Suprapubic skin (tissue), 4 donors: Measurements from ENCODE around the gene MAP7D1.

ENCODE experiments used
- EP300 ChIP-seq: sonication (generic); formaldehyde crosslinking; IDR thresholded peaks from one replicate; pipeline ENCODE4 v1.6.1; 2017; ENCODE audit warnings: antibody characterized with exemption
- POLR2A ChIP-seq, 2 donors: fragments of 450-650 bp; IDR thresholded peaks; one replicate each; pipeline ENCODE4 v1.6.1; 2017; ENCODE audit warnings: antibody characterized with exemption in 2 of 2, mild to moderate bottlenecking in 2 of 2, moderate library complexity in 2 of 2
- POLR2AphosphoS5 ChIP-seq, 3 donors: sonication (generic); formaldehyde crosslinking; IDR thresholded peaks; one replicate each; pipeline ENCODE4 v1.6.1; 2017; ENCODE audit warnings: antibody characterized with exemption in 3 of 3
- TF ChIP-seq, protein P1 (sequence below), 2 donors: fragments of 200-600 bp in 1 of 2; fragments of 450-650 bp in 1 of 2; sonication (generic) in 1 of 2; IDR thresholded peaks; one replicate each; pipeline ENCODE4 v1.5.1; 2016 to 2019; ENCODE audit warnings: antibody characterized with exemption in 2 of 2, mild to moderate bottlenecking in 1 of 2, moderate library complexity in 1 of 2

DNA sequence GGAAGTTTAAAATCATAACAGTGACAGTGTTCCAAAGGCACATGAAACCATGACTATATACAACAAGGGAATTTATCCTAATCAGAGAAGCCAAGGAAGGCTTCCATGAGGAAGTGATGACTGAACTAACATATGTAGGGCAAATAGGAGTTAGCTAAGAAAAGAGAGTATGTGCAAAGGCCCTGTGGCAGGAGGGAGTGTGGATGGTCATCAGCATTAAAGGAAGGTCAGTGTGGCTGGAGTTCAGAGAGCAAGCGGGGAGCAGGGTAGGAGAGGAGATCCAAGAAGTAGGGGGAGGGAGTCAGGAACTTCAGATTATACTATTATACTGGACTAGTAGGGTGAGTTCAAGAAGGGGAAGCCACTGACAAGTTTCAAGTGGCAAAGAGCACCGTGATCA lies 8.4 kb downstream of the MAP7D1 start:
- TF ChIP-seq, protein P1, sequence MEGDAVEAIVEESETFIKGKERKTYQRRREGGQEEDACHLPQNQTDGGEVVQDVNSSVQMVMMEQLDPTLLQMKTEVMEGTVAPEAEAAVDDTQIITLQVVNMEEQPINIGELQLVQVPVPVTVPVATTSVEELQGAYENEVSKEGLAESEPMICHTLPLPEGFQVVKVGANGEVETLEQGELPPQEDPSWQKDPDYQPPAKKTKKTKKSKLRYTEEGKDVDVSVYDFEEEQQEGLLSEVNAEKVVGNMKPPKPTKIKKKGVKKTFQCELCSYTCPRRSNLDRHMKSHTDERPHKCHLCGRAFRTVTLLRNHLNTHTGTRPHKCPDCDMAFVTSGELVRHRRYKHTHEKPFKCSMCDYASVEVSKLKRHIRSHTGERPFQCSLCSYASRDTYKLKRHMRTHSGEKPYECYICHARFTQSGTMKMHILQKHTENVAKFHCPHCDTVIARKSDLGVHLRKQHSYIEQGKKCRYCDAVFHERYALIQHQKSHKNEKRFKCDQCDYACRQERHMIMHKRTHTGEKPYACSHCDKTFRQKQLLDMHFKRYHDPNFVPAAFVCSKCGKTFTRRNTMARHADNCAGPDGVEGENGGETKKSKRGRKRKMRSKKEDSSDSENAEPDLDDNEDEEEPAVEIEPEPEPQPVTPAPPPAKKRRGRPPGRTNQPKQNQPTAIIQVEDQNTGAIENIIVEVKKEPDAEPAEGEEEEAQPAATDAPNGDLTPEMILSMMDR (IDR thresholded peaks at IDR 0.05), result no peak
- TF ChIP-seq EP300, result no peak
- TF ChIP-seq POLR2AphosphoS5 (IDR thresholded peaks at IDR 0.05), result no peak
- TF ChIP-seq POLR2A (IDR thresholded peaks at IDR 0.05), result no peak
